Fibroblast of the aortic adventitia (primary cell): ENCODE data around the gene BCDIN3D. TPM values are rescaled to one million over a fixed set of nuclear protein-coding genes. Genes with fewer than 3 reads are reported as not detected.
"Not testable (repeated sequence)": the region's sequence is repeated elsewhere in the genome, so short reads cannot be mapped to it uniquely, and the experiment has no call there.

Source experiments
- DNase-seq: peaks from one replicate; pipeline ENCODE4 v3.0.0-alpha.2; 2010; ENCODE audit warnings: low read depth
- H3K4me3 ChIP-seq: 2 replicates; pipeline ENCODE4 v1.5.1; 2011; ENCODE audit warnings: low read depth, mild to moderate bottlenecking, control low read depth, low read length, moderate library complexity
- total RNA-seq: library from RNA; depleted of rRNA; stranded (reverse); fragments of >200 nt; gene quantifications from 2 replicates; pipeline ENCODE4 v1.2.3, GENCODE V29; 2012; ENCODE audit warnings: low replicate concordance
- TF ChIP-seq, protein P1 (sequence below): IDR thresholded peaks from 2 replicates; pipeline ENCODE4 v1.5.1; 2011; ENCODE audit warnings: mild to moderate bottlenecking, low read length, control low read depth, inconsistent platforms; ENCODE audit not compliant: insufficient read depth

The BCDIN3D gene
- total RNA-seq, 1 donor = 4.5 TPM

DNA sequence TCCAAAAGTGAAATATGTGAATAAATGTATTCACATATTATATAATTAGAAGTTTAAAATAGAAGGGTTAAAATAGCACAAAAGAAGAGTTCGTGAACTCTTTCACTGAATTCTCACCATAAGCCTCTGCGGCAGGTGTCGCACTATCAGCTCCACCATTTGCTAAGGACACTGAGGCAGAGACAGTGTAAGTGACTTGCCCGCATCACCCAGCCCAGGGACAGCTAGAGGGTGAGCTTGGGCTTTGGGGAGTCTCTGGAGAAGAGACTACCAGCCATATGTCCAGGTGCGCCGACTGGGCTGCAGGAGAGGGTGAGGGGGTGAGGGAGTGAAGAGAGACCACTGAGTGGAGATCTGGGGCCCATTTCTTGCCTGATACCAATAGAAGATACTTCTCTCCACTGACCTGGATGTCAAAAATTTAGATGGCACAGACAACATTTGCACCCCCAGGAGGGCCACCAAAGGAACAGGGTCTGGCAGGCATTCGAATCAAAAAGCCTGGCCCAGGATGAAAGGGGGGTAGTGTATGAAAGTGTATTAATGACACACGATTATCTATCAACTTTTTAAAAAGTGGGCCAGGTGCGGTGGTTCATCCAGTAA, 32.3 kb upstream of the BCDIN3D start:
- TF ChIP-seq, protein P1, sequence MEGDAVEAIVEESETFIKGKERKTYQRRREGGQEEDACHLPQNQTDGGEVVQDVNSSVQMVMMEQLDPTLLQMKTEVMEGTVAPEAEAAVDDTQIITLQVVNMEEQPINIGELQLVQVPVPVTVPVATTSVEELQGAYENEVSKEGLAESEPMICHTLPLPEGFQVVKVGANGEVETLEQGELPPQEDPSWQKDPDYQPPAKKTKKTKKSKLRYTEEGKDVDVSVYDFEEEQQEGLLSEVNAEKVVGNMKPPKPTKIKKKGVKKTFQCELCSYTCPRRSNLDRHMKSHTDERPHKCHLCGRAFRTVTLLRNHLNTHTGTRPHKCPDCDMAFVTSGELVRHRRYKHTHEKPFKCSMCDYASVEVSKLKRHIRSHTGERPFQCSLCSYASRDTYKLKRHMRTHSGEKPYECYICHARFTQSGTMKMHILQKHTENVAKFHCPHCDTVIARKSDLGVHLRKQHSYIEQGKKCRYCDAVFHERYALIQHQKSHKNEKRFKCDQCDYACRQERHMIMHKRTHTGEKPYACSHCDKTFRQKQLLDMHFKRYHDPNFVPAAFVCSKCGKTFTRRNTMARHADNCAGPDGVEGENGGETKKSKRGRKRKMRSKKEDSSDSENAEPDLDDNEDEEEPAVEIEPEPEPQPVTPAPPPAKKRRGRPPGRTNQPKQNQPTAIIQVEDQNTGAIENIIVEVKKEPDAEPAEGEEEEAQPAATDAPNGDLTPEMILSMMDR = no peak
- no peak for DNase-seq
- no peak overlapping the region for H3K4me3 ChIP-seq

DNA sequence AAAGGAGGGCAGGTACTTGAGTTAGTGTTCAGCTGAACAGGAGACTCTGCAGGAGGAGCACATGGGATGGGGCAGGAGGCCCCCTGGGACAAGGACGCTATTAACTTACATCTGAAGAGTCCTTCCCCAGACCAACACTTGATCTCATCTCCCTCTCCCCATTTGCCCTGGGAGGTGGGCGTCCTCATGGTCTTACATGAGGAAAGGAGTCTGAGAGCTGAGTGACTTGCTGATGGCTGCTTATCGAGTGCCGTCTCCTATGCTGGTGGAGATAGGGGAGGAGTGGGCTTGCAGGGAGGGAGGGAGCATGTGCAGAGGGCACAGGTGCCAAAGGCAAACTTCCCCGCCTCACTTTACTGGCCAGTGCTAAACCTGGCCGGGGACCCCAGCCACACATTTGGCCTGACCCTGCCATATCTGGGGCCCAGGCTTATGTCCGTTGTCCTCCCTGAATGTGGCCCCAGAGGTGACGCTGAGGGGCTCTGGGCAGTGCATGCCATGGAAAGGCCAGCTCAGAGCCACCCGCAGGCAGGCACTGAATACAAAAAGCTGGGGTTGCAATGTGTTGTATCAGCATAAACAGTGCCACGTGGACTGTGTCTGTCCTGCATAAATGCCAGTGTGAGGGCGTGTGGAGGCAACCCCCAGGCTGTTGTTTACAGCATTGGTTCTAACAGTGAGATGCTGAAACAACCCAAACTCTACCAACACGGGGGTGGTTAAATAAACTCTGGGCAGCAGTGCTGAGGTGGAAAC, 31.4 kb upstream of the BCDIN3D start:
- TF ChIP-seq, protein P1 = no peak
- H3K4me3 ChIP-seq = no peak overlapping the region
- DNase-seq = no peak

DNA sequence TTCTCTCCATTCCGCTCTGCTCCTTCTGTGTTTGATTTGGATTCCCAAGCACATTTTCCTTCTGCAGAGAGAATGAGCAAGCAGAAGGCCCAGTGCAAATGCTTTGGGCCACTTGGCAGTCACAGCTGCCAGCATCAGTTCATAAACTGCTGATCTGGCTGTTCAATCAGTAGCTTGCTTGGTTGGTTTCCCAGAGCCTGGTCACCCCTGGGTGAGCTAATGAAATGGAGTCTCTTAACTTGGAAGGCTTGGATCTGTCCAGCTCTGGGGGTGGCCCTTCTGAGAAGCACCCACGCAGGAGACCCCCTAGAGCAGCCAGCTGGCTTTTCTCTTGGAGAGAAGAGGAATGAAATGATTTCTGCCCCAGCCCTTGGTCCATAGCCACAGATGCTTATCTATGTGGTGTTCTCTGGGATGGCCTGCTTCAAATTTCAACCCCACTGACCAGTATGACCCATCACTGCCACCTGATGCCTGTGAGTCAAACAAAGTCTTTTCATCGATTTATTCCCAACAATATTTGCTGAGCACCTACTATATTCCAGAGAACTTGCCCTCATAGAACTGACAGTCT, 30.5 kb upstream of the BCDIN3D start:
- TF ChIP-seq, protein P1 = no peak
- peak; percentile 87 for DNase-seq
- H3K4me3 ChIP-seq = no peak overlapping the region

DNA sequence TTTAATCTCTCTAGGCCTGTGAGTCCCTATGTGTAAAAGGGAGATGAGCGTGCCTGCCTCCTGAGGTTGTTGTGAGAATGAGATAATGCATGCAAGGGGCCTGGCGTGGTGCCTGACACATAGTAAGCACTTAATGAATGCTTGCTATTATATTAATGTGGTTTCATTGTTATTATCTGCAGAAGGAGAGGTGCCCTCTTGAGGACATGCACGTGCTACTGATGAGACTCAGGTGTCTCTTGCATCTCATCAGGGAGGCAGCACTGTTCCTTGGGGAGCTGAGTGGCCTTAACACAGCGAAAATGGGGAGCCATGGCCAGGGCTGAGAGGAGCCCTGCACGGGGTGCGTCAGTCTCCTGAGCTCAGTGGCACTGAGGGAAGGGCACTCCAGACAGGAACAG, 29.9 kb upstream of the BCDIN3D start:
- DNase-seq = peak; percentile 41
- TF ChIP-seq, protein P1 = no peak
- no peak overlapping the region for H3K4me3 ChIP-seq

DNA sequence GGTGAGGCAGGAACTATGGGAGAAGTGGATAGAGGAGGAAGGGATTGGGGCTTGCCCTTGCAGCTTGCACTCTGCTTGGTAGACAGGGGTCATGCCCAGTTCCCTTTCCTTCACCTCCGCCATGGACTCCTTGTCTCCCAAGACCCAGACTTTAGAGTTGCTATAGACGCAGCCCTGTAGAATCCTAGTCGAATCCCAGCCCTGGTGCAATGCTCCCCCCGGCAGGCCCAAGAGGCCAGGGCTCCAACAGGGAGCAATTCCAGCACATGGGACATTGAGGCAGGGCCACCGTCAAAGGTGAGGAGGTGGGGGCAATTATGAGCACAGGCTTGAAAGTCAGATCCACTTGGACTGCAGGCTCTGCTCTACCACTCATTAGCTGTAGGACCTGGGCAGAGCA, 29.5 kb upstream of the BCDIN3D start:
- DNase-seq = no peak
- TF ChIP-seq, protein P1 = no peak
- H3K4me3 ChIP-seq = no peak overlapping the region

DNA sequence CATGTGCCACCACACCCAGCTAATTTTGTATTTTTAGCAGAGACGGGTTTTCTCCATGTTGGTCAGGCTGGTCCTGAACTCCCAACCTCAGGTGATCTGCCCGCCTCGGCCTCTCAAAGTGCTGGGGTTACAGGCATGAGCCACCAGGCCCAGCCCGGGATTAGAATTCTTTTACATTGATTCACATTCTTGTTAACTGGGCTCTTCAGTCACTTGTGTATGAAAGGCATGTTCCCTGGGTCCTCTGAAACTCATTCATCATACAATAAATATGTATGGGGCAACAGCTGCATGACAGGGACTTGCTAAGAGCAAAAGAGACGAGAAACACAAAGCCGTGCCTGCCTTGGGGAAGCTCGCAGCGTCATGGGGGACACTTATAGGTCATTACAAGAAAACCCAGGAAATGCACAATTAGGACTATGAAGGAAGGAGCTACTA, 28.9 kb upstream of the BCDIN3D start:
- DNase-seq = peak; percentile 26
- H3K4me3 ChIP-seq = not testable (repeated sequence)

DNA sequence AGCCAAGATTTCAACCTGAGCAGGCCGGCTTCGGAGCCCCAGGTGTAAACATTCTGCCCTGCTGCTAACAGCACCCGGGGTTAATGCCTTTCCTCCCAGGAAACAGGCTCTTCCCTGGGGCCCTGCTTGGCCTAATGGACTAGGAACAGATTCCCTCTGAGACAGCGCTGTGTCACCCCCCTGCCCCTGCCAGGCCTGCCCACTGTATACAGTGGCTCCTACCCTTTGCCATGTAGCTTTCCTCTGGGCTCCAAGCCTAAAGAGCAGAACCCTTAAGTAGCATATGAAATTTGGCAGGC, 28.3 kb upstream of the BCDIN3D start:
- no peak overlapping the region for H3K4me3 ChIP-seq
- TF ChIP-seq, protein P1 = no peak

More for the DNA sequence above, 28.3 kb upstream of the BCDIN3D start:
- no peak for DNase-seq
